Hepatocyte (in vitro differentiated cells): ENCODE measurements around the gene PYDC2.

Source experiments
- CTCF ChIP-seq: fragments of 200-600 bp; sonication (generic); IDR thresholded peaks from 2 replicates; pipeline ENCODE4 v1.5.1; 2016; ENCODE audit warnings: antibody characterized with exemption, mild to moderate bottlenecking; ENCODE audit not compliant: poor library complexity
- EZH2 ChIP-seq: fragments of 200-600 bp; sonication (generic); IDR thresholded peaks from 2 replicates; pipeline ENCODE4 v1.6.1; 2016; ENCODE audit warnings: antibody characterized with exemption, mild to moderate bottlenecking, borderline replicate concordance
- EZH2phosphoT487 ChIP-seq: fragments of 200-600 bp; sonication (generic); IDR thresholded peaks from one replicate; pipeline ENCODE4 v1.6.1; 2018; ENCODE audit warnings: antibody characterized with exemption, mild to moderate bottlenecking, low read depth, moderate library complexity; ENCODE audit not compliant: unreplicated experiment, severe bottlenecking

DNA sequence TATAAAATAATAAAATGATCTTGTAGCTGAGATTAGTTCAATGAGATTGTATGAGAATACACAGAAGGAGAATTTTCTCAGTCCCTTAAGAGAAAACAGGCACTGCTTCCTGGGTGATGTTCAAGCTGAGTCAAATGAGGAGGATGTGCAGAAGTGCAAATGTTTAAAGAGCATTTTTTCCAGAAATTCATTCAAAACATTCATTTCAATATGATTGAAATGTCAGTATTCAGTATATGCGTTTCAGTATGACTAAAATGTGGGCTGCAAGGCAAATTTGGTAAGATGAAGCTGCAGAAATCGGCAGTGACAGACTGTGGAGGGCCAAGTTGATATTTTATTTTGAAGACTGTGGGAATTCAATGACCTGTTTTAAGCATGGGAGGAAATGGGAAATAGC is 19.3 kb upstream of the PYDC2 start:
- TF ChIP-seq CTCF (no peak), EZH2 (no peak), EZH2phosphoT487 (no peak)
